ENCODE measurements around the gene NPHP1. TPM values are rescaled to one million over a fixed set of nuclear protein-coding genes. Genes with fewer than 3 reads are reported as not detected.

Gene NPHP1
- total and polyA plus RNA-seq, 2 of the 8 experiments (the other 6 are each of a cell fraction or from before 2014, with no cell fraction given), result 1.4 to 2.8 TPM

GRCh38 chr2:110121592-110121991, 83.2 kb downstream of the NPHP1 start:
- no peak overlapping the region for H3K14ac ChIP-seq (ENCODE audit: insufficient read length)
- H4K5ac ChIP-seq (ENCODE audit: insufficient read length, low read depth, low read length), result no peak overlapping the region
- no peak overlapping the region for H3K4me3 ChIP-seq (ENCODE audit: extremely low read depth in 1 of 4, insufficient read depth in 2 of 4, low read depth in 3 of 4, low read length in 4 of 4)
- H2AFZ ChIP-seq (ENCODE audit: low read length), result no peak overlapping the region
- H2BK12ac ChIP-seq (ENCODE audit: low read depth, low read length), result no peak overlapping the region
- no peak overlapping the region for H2BK15ac ChIP-seq (ENCODE audit: low read length)
- peaks cover 0 to 5% (median 0%) of the 10 kb centered on the region in 4 experiments; a peak in 3 of 7 replicates for H3K27me3 ChIP-seq (replicated peaks in 1 of 4; ENCODE audit: control insufficient read depth in 3 of 4, extremely low read depth in 1 of 4, insufficient read depth in 3 of 4, low read length in 3 of 4)
- no peak overlapping the region for H2BK20ac ChIP-seq (ENCODE audit: low read length)
- no peak overlapping the region for H3K4me2 ChIP-seq (ENCODE audit: insufficient read depth in 1 of 2, low read depth in 2 of 2, low read length in 2 of 2)
- 99% methylated on average over 3 of the region's 3 CpGs; no CpG with 5 or more reads in 1 of the 2 experiments for WGBS, 2 experiments (ENCODE audit: extremely low coverage in 1 of 2, insufficient coverage in 1 of 2, insufficient read length in 1 of 2, insufficient replicate concordance in 2 of 2, low coverage in 1 of 2, low lambda C conversion rate in 2 of 2, missing lambda C conversion rate in 1 of 2)
- no peak overlapping the region for H4K91ac ChIP-seq (replicated peaks; ENCODE audit: insufficient read length, low read length)
- H3K79me2 ChIP-seq (ENCODE audit: control insufficient read depth in 1 of 2, insufficient read depth in 2 of 2, low read length in 2 of 2), result no peaks in the 10 kb centered on the region
- no peak overlapping the region for H4K8ac ChIP-seq (ENCODE audit: extremely low read depth, insufficient read depth, low read length)
- no peaks in the 10 kb centered on the region for H3K79me1 ChIP-seq (ENCODE audit: low read depth, low read length)
- H3K23me2 ChIP-seq (ENCODE audit: low read depth, low read length), result no peaks in the 10 kb centered on the region
- H4K20me1 ChIP-seq (replicated peaks in 1 of 2; ENCODE audit: control insufficient read depth in 1 of 2, insufficient read depth in 2 of 2, low read length in 2 of 2), result no peaks in the 10 kb centered on the region
- H3K18ac ChIP-seq (ENCODE audit: extremely low read depth, low read length), result no peak overlapping the region
- no peaks in the 10 kb centered on the region for H3K4me1 ChIP-seq (replicated peaks in 1 of 4; ENCODE audit: control insufficient read depth in 3 of 4, insufficient read depth in 4 of 4, low read length in 3 of 4)
- no peak overlapping the region for H3K56ac ChIP-seq (replicated peaks; ENCODE audit: insufficient read length, low read depth, low read length)
- FAIRE-seq (no peak), DNase-seq (ENCODE audit: low read depth in 1 of 2, low spot score in 2 of 2) (no peak)
- H2BK5ac ChIP-seq (ENCODE audit: low read depth, low read length), result no peak overlapping the region
- H2BK120ac ChIP-seq (replicated peaks; ENCODE audit: low read depth, low read length), result no peak overlapping the region
- H3K36me3 ChIP-seq (ENCODE audit: control insufficient read depth in 2 of 4, insufficient read depth in 4 of 4, low read length in 3 of 4), result no peaks in the 10 kb centered on the region
- CTCF ChIA-PET (ENCODE audit: partially characterized antibody), result interaction anchor here (0.6 to 0.9 kb wide), 2 partner anchors 22 to 35 kb away, joined by 3 to 4 read pairs; no protein-coding TSS in a partner anchor
- no peaks in the 10 kb centered on the region for H3K9me3 ChIP-seq (ENCODE audit: insufficient read depth in 2 of 2, low read depth in 1 of 2, low read length in 1 of 2)
- POLR2A ChIA-PET (ENCODE audit: partially characterized antibody), result no interaction called here
- no peak overlapping the region for H3K27ac ChIP-seq (ENCODE audit: low read depth, low read length)
- H3K4ac ChIP-seq (replicated peaks; ENCODE audit: insufficient read length, low read depth, low read length), result no peak overlapping the region
- no peak overlapping the region for H3K9ac ChIP-seq (replicated peaks in 1 of 4; ENCODE audit: extremely low read depth in 1 of 4, low read depth in 3 of 4, low read length in 3 of 4)
- H3K23ac ChIP-seq (ENCODE audit: insufficient read length), result no peak overlapping the region
- H2AK5ac ChIP-seq (ENCODE audit: low read depth, low read length), result no peak overlapping the region; the same call in 1 of the 2 replicates
- no peak for TF ChIP-seq JUND (IDR thresholded peaks at IDR 0.05; ENCODE audit: low read length)
- TF ChIP-seq SP2 (IDR thresholded peaks at IDR 0.05; ENCODE audit: low read length), result no peak
- no peak for TF ChIP-seq SAP30 (IDR thresholded peaks at IDR 0.05; ENCODE audit: insufficient read depth, insufficient replicate concordance, low read length)
- TF ChIP-seq EGR1 (IDR thresholded peaks at IDR 0.05; ENCODE audit: borderline replicate concordance, low read depth, low read length), result no peak
- no peak for TF ChIP-seq ASH2L (IDR thresholded peaks at IDR 0.05; ENCODE audit: low read length)
- no peak for TF ChIP-seq CBX5 (IDR thresholded peaks at IDR 0.05; ENCODE audit: low read depth, low read length)
- no peak for TF ChIP-seq ZNF274 (IDR thresholded peaks at IDR 0.05; ENCODE audit: borderline replicate concordance, extremely low read depth, low read length)
- TF ChIP-seq JUN (IDR thresholded peaks at IDR 0.05; ENCODE audit: low read depth, low read length), result no peak
- no peak for TF ChIP-seq TEAD4 (IDR thresholded peaks at IDR 0.05; ENCODE audit: low read depth, low read length)
- no peak for TF ChIP-seq NANOG (IDR thresholded peaks at IDR 0.05; ENCODE audit: insufficient read depth, low read depth, low read length, poor library complexity, severe bottlenecking)
- TF ChIP-seq EP300 (IDR thresholded peaks at IDR 0.05; ENCODE audit: borderline replicate concordance in 1 of 2, low read depth in 2 of 2, low read length in 2 of 2), result no peak
- TF ChIP-seq GABPA (IDR thresholded peaks at IDR 0.05; ENCODE audit: borderline replicate concordance, insufficient read depth, low read length), result no peak
- no peak for TF ChIP-seq CTBP2 (IDR thresholded peaks at IDR 0.05; ENCODE audit: borderline replicate concordance, insufficient read depth, insufficient read length, low read length)
- TF ChIP-seq SIRT6 (IDR thresholded peaks at IDR 0.05; ENCODE audit: low read length), result no peak
